NCI-H2107 treated with DMSO at 0.1 percent for 48 hours (cell line): ENCODE results near the gene MLPH.

Source experiments
- DNase-seq: peaks from one replicate; lab custom pipeline; 2025; ENCODE audit not compliant: unreplicated experiment; lab: John Stamatoyannopoulos, UW

MLPH gene

GRCh38 chr2:237478095-237478494 lies 9.0 kb upstream of the MLPH start:
- no peak for DNase-seq

GRCh38 chr2:237478979-237479378 lies 8.1 kb upstream of the MLPH start:
- no peak for DNase-seq

GRCh38 chr2:237479747-237480146 lies 7.3 kb upstream of the MLPH start:
- no peak for DNase-seq

- no peak for DNase-seq
Measured at GRCh38 chr2:237480556-237480955, 6.5 kb upstream of the MLPH start.

- no peak for DNase-seq
Measured at GRCh38 chr2:237480988-237481525, 6.0 kb upstream of the MLPH start.

- DNase-seq = peak; percentile 49
Measured at GRCh38 chr2:237482485-237482884, 4.6 kb upstream of the MLPH start.

GRCh38 chr2:237483018-237483731 lies 3.9 kb upstream of the MLPH start:
- DNase-seq = no peak

GRCh38 chr2:237485304-237485703 lies 1.7 kb upstream of the MLPH start:
- DNase-seq = no peak

GRCh38 chr2:237485844-237486243 lies 1.2 kb upstream of the MLPH start:
- DNase-seq = no peak

- no peak for DNase-seq
Measured at GRCh38 chr2:237486334-237486818, 675 bp upstream of the MLPH start.

- DNase-seq = no peak
Measured at GRCh38 chr2:237487496-237487895, 445 bp downstream of the MLPH start.

GRCh38 chr2:237488295-237488694 lies 1.2 kb downstream of the MLPH start:
- no peak for DNase-seq

- no peak for DNase-seq
Measured at GRCh38 chr2:237488901-237489860, 2.1 kb downstream of the MLPH start.

- DNase-seq = no peak
Measured at GRCh38 chr2:237490009-237490711, 3.1 kb downstream of the MLPH start.

GRCh38 chr2:237490795-237491194 lies 3.7 kb downstream of the MLPH start:
- DNase-seq = no peak

- DNase-seq = no peak
Measured at GRCh38 chr2:237491515-237492118, 4.6 kb downstream of the MLPH start.

- no peak for DNase-seq
Measured at GRCh38 chr2:237492137-237492890, 5.3 kb downstream of the MLPH start.

- no peak for DNase-seq
Measured at GRCh38 chr2:237494066-237494465, 7.0 kb downstream of the MLPH start.

- no peak for DNase-seq
Measured at GRCh38 chr2:237495521-237496117, 8.6 kb downstream of the MLPH start.

- no peak for DNase-seq
Measured at GRCh38 chr2:237496428-237496827, 9.4 kb downstream of the MLPH start.
